ENCODE measurements around the gene ZNF736.
A peak's percentile ranks its signal among the peaks of the same experiment; 100 is the strongest.
"Not testable (repeated sequence)": the region's sequence is repeated elsewhere in the genome, so short reads cannot be mapped to it uniquely, and the experiment has no call there.

ZNF736 gene

DNA sequence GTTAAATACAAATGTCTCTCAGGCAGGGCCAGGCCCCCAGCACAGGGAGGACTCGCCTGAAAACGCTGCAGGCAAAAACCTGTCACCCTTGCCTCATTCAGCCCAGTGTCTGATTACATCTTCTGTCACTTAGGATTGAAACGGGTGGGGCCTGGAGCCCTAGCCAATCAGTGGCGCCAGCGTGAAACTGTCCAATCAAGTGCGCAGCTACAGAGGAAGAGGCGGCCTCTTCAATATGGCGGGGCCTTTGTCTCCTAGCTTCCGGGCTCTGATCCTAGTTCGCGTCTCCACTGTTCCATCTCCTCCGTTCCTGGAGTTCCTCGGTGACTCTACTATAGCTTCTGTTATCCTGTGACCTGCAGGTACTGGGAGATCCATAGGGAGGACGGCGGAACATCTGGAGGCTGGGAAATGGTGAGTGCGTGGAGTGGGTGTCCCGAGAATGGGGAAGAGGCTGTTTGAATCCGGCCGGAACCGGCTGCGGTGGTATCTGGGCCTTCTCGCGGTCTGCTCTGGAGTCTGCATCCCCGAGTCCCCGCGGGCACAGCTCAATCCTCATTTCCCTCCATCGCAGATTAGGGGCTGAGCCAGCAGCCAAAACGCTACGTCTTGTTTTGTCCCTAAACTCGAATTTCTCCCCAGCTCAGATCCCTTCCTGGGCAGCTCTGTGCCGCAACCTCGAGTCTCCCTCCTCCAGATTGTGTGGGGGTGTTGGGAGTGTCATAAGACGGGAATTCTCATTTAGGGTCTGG is at the start of gene ZNF736:
TSS of gene ZNF736 (plus strand) at position 222 of the 752 bp plus-strand sequence. CDS start at position 412, 190 bp downstream.
- DNase-seq (ENCODE audit: low read depth), result peak; percentile 90
- H3K4me3 ChIP-seq (ENCODE audit: low read depth, low read length), result peak within 1 kb of the TSS; percentile 81
- TF ChIP-seq CTCF (IDR thresholded peaks at IDR 0.05; ENCODE audit: control insufficient read depth, extremely low read depth, insufficient read depth), result no peak

DNA sequence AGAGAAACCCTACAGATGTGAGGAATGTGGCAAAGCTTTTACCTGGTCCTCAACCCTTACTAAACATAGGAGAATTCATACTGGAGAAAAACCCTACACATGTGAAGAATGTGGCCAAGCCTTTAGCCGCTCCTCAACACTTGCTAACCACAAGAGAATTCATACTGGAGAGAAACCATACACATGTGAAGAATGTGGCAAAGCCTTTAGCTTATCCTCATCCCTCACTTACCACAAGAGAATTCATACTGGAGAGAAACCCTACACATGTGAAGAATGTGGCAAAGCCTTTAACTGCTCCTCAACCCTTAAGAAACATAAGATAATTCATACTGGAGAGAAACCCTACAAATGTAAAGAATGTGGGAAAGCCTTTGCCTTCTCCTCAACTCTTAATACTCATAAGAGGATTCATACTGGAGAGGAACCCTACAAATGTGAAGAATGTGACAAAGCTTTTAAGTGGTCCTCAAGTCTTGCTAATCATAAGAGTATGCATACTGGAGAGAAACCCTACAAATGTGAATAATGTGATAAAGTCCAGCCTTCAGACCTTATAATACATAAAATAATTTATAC is 47.3 kb upstream of the ZNF736 start:
- DNase-seq (ENCODE audit: low read depth), result no peak
- no peak for TF ChIP-seq CTCF (IDR thresholded peaks at IDR 0.05; ENCODE audit: control insufficient read depth, extremely low read depth, insufficient read depth)

GRCh38 chr7:64277630-64278029 is 36.1 kb upstream of the ZNF736 start:
- TF ChIP-seq CTCF (IDR thresholded peaks at IDR 0.05; ENCODE audit: control insufficient read depth, extremely low read depth, insufficient read depth), result no peak
- no peak for DNase-seq (ENCODE audit: low read depth)
- no peak overlapping the region for H3K4me3 ChIP-seq (ENCODE audit: low read depth, low read length)

More for the DNA sequence above, 47.3 kb upstream of the ZNF736 start:
- no peak overlapping the region for H3K4me3 ChIP-seq (ENCODE audit: low read depth, low read length)

DNA sequence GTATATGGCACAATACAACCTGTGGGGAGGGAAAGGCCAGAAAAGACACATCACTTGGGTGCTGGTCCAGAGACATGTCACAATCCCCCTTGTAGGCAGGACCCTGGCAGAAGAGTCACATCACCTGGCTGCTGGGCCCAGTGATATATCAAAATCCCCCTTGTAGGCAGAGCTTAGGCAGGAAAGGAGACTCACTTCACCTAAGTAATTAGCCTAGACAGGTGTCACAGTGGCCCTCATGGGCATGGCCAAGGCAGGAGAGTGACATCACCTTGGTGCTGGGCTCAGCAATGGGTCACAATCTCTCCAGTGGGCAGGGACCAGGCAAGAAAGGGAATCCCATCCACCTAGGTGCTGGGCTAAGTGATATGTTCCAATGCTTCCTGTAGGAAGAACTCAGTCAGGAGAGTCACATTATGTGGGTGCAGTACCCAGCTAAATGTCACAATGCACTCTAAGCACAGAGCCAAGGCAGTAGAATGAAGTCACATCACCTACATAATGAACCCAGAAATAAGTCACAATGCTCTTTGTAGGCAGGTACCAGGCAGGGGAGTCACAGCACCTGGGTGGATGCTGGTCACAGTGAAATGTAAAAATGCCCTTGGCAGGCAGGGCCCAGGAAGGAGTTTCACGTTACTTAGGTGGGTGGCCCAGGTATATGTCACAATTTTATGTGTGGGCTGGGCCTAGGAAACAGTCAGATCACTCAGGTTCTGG is 18.9 kb upstream of the ZNF736 start:
- no peak for TF ChIP-seq CTCF (IDR thresholded peaks at IDR 0.05; ENCODE audit: control insufficient read depth, extremely low read depth, insufficient read depth)
- DNase-seq (ENCODE audit: low read depth), result no peak
- H3K4me3 ChIP-seq (ENCODE audit: low read depth, low read length), result no peak overlapping the region

GRCh38 chr7:64297418-64297817 is 16.3 kb upstream of the ZNF736 start:
- not testable (repeated sequence) for DNase-seq (ENCODE audit: low read depth); H3K4me3 ChIP-seq (ENCODE audit: low read depth, low read length)

DNA sequence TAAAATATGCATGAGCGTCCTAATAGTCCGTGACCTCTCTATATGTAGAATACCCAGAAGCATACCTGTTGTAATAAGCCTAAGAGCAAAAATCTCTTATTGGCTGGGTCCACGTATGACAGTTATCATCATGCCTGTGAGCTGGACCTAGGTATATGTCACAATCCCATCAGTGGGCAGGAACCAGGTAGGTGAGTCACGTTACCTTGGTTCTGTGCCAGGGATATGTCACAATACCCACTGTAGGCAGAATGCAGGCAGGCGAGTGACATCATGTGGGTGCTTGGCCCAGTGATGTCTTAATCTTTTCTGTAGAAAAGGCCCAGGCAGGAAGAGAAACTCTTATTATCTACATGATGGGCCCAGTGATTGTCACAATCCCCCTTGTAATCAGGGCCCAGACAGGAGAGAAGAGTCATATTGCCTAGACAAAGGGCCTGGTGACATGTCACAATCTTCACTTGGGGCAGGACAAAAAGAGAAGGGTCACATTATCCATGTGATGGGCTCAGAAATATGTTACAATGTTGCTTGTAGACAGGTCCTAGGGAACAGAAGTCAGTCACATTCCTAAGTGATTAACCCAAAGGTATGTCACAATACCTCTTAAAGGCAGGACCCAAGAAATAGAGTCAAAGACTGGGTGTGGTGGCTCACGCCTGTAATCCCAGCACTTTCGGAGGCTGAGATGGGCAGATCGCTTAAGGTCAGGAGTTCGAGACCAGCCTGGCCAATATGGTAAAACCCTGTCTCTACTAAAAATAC is 12.9 kb upstream of the ZNF736 start:
- DNase-seq (ENCODE audit: low read depth), result no peak
- H3K4me3 ChIP-seq (ENCODE audit: low read depth, low read length), result no peak overlapping the region
- TF ChIP-seq CTCF (IDR thresholded peaks at IDR 0.05; ENCODE audit: control insufficient read depth, extremely low read depth, insufficient read depth), result no peak
